CD4-positive, alpha-beta T cell treated with Interleukin-17A for 1 hour (primary cell): ENCODE measurements around the gene FZD2.
"Not testable (repeated sequence)": the region's sequence is repeated elsewhere in the genome, so short reads cannot be mapped to it uniquely, and the experiment has no call there.

Source experiments
- DNase-seq: peaks from one replicate; pipeline ENCODE4 v3.0.0-alpha.2; 2020

FZD2 gene

DNA sequence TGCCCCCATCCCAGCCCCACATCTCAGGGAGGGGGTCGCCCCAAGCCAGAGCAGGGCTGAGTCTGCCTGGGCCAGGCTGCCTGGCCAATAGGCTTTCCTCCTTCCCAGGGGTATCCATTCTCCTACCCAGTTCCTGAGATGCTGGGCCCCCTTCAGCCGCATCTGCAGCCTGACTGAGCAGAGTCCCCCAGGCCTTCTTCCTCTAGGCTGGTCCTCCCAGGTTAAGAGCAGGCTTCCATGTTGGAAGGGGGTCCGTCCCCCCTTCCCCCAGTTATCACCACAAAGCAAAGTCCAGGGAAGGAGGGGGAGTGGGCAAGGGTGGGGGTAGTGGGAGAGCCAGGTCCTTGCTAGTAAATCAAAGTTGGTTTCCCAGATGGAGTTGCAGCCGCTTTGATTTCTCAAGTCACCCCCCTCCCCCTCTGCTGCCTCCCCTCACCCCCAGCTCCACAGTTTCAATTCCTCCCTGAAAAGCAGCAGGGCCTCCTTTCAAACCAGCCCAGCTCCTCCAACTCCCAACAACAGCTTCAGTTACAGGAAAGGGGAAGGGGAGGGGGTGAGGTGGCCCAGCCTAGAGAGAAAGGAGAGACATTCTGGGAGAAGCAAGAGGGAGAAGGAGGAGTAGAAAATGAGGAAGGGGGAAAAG, 9.5 kb upstream of the FZD2 start:
- DNase-seq: no peak

DNA sequence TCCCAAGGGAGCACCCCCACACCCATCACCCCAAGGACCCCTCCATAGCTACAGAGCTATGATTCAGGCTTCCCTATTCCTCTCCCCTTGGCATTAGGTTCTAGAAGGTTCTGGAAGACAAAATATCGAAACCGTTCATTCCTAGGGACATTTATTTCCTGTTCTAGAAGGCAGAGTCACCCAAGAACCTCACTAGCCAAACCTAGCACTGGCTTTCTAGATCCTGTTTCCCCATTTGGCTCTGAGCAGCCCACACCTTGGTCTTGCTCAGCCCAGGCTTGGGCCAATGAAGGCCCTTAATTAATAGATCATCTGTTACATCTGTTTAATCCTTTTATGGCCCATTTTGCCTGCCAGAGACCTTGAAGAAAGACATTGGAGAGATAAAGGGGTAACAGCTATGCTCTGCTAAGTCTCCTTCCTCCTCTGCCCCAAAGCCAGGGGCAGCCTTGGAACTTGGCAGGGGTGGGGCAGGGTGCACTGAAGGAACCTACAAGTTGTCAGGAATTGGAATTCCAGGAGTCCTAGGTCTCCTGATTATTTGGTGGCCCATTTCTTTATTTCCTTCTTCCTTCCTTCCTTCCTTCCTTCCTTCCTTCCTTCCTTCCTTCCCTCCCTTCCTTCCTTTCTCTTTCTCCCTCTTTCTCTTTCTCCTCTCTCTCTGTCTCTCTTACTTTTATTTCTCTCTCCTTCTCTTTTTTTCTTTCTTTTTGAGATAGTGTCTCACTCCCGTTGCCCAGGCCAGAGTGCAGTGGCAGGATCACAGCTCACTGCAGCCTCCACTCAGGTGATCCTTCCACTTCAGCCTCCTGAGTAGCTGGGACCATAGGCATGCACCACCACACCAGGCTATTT, 8.7 kb upstream of the FZD2 start:
- no peak for DNase-seq

DNA sequence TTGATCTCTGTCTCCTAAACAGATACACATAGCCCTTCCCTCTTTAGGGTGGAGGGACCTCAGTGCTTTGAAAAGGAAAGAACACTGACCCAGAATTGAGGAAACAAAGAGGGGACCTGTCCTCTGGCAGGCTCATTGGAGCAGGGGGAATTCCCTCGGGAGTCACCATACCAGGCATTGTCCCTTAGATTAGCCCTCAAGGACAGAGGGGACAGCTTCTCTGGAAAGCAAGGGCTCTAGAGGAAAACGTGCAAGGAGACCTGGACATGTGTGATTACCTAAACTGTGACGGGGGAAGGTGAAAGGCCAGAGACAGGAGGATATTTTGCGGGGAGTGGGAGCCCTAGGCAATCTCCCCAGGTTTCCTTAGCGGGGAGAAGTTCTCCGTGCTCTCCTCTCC, 7.6 kb upstream of the FZD2 start:
- DNase-seq: no peak

DNA sequence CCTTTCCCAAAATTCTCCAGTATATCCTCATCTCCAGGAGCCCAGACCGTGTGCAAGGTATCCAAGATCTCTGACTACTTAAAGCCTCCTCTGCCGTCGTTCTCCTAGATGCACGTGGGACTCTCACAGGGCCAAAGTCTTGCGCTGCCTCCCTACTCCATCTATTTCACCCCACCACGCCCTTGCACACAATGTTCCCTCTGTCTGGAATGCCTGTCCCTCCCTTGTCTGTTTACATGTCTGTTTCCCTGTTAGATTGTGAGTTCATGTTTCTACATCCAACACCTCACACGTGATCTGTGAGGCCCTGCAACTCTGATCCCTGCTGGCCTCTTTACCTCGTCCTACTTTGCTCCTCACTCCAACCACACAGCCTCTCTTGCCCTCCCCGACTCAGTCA, 4.9 kb upstream of the FZD2 start:
- no peak for DNase-seq

DNA sequence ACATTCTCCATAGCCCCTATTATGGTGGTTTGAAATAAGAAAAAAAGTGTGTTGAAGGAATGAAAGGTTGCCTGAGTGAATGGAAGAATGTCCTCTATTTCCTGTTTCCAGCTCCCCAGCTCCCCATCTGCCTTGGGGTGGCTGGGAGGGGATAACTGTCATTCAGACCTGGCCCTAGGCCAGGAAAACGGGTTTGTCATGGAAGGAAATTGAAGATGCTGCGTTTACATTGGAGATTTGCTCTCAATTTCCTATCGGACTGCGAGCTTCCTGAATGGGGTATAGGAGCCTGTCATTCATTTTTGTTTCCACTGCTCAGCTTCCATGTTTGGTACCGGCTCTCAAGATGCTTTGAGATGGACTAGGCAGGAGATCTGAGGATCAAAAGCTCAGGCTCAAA, 2.2 kb upstream of the FZD2 start:
- no peak for DNase-seq

DNA sequence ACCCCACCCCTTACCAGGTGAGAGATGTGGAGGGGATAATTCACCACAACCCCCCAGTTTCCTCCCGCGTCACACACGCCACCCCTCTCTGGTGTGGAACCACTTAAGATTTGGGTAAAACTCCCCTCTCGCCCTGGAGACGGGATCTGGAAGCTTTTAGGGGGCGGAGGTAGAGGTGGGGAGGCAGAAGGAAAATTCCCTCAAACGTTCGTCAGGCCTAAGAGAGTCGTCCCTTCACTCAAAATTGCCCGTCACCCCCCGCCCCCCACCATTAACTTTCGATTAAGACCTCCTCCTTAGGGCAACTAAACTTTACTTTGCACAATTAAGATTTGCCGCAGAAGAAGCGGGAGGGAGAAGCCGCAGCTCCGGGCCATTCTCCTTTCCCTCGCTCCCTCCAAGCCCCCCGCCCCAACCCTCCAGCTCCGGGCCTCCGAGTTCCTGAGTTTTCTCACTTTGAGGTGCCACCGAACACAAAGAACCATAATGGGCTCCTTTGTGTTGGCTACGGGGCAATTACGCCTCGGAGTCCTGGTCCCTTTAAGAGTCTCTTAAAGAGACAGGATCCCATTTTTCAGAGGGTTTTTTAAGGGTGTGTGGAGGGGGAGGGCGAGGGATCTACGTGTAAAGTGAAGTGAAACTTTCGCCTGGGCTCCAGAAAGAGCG, 985 bp upstream of the FZD2 start:
- peak; percentile 41 for DNase-seq

DNA sequence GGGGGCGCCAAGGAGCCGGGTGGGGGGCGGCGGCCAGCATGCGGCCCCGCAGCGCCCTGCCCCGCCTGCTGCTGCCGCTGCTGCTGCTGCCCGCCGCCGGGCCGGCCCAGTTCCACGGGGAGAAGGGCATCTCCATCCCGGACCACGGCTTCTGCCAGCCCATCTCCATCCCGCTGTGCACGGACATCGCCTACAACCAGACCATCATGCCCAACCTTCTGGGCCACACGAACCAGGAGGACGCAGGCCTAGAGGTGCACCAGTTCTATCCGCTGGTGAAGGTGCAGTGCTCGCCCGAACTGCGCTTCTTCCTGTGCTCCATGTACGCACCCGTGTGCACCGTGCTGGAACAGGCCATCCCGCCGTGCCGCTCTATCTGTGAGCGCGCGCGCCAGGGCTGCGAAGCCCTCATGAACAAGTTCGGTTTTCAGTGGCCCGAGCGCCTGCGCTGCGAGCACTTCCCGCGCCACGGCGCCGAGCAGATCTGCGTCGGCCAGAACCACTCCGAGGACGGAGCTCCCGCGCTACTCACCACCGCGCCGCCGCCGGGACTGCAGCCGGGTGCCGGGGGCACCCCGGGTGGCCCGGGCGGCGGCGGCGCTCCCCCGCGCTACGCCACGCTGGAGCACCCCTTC, 484 bp downstream of the FZD2 start:
- no peak for DNase-seq

DNA sequence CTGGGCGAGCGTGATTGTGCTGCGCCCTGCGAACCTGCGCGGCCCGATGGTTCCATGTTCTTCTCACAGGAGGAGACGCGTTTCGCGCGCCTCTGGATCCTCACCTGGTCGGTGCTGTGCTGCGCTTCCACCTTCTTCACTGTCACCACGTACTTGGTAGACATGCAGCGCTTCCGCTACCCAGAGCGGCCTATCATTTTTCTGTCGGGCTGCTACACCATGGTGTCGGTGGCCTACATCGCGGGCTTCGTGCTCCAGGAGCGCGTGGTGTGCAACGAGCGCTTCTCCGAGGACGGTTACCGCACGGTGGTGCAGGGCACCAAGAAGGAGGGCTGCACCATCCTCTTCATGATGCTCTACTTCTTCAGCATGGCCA, 1.0 kb downstream of the FZD2 start:
- DNase-seq: no peak

DNA sequence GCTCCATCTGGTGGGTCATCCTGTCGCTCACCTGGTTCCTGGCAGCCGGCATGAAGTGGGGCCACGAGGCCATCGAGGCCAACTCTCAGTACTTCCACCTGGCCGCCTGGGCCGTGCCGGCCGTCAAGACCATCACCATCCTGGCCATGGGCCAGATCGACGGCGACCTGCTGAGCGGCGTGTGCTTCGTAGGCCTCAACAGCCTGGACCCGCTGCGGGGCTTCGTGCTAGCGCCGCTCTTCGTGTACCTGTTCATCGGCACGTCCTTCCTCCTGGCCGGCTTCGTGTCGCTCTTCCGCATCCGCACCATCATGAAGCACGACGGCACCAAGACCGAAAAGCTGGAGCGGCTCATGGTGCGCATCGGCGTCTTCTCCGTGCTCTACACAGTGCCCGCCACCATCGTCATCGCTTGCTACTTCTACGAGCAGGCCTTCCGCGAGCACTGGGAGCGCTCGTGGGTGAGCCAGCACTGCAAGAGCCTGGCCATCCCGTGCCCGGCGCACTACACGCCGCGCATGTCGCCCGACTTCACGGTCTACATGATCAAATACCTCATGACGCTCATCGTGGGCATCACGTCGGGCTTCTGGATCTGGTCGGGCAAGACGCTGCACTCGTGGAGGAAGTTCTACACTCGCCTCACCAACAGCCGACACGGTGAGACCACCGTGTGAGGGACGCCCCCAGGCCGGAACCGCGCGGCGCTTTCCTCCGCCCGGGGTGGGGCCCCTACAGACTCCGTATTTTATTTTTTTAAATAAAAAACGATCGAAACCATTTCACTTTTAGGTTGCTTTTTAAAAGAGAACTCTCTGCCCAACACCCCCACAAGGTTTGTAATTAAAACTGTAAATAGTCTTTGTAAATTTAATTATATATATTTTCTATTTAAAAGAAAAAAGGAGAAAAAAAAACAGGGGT, 1.7 kb downstream of the FZD2 start:
- DNase-seq: no peak

DNA sequence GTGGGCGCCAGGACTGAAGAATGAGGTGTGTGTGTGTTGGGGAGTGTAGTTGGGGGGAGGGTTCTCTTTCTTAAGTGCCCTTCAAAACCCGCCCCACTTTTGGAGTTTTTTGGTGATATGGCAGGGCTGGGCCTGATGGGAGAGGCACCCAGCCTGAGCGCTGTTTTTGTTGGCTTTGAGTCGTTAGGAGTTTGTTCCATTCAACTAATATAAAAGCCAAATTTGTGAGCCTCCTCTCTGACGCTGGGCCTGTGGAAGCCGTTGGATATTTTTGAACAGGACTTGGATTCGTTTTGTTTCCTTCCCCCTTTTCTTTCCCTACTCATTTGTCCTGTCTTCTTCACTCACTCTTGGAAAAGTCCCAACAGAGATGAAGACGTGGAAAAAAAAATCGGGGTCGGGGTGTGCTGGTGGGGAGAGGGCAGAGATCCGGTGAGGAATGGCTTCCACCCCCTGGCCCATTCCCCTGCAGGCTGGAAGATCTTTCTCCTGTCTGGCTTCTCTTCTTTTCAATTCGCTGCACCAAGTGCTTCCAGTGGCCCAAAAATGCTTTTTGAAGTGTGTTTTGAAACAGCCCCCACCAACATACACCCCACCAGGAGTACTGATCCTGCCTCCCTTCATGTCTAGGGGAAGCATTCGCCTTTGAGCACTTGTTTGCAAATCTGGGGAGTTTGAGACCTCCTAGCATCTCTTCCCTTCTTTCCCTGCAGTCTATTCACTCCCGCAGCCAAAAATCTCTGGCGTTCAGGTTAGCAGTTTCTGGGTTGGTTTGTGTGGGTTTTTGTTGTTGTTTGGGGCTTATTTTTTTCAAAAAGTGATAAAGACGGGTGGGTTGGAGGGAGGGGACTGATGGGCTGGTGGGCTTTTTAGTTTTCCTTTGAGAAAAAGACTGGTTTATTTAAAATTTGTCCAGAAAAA, 2.6 kb downstream of the FZD2 start:
- no peak for DNase-seq

DNA sequence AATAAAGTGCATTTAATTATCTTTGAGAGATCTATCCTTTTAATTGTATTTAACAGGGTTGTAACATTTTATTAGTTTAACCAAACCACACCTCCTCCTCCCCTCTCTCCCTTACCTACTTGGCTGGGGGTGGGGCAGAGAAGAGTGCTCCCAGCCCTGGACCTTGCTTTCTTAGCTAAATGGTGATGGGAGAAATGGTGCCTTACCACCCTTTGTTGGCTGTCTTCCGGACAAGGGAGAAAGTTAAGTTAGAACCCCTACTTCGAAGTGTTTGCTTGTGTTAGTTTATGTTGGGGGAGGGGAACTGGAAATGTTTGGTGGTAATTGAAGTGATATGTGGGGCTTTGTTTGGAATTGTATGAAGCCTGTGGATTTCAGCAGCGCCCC, 3.9 kb downstream of the FZD2 start:
- no peak for DNase-seq

DNA sequence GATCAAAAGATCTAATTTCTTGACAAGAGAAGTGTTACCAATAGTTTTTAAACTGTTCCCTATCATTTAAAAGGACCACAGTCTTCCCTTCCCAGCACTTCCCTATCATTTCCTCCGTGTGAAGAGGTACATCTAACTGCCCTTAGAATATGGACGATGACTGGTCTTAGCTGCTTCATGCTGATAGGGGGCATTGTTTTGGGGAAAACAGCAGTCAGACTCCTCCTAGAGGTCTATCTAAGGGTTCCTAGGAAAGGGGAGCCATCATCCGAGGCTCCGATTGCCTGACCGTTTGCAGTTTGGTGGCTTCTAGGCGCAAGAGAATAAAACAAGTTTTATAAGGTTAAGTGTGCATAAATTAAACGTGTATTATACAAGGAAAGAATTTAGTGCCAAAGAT, 7.1 kb downstream of the FZD2 start:
- DNase-seq: no peak

DNA sequence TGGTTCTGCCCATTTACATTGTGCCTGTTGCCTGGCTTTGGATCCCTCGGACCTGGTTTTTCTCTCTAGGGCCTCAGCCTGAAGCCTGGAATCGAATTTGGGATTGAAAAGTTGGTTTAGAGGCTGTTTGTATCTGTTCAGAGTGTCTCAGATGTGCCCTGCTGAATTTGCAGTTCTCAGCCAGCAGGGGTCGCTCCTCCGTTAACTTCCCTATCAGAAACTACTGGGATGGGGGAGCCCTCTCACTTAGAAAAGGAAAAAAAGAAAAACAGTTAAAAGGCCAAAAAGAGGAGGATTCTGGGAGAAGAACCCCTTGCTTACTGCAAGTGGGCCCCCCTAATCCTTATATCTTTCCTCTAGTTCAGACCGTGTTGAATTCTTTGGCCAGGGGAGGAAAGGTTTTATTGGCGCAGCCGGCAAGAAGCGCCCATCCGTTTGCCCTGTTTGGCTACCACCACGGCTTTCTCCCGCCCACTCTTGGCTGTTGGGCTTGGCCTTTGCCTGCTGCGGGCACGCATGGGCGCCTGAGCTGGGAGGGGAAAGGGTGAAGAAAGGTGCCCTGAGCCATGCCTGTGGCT, 8.7 kb downstream of the FZD2 start:
- DNase-seq: no peak

DNA sequence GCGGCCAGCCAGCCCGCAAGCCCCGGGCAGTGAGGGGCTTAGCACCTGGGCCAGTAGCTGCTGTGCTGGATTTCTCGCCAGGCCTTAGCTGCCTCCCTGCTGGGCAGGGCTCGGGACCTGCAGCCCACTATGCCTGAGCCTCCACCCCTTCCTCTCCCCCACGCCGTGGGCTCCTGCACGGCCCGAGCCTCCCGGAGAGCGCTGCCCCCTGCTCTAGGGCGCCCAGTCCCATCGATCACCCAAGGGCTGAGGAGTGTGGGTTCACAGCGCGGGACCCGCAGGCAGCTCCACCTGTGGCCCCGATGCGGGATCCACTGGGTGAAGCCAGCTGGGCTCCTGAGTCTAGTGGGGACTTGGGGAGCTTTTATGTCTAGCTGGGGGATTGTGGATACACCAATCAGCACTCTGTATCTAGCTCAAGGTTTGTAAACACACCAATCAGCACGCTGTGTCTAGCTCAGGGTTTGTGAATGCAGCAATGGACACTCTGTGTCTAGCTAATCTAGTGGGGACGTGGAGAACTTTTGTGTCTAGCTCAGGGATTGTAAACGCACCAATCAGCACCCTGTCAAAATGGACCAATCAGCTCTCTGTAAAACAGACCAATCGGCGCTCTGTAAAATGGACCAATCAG, 11.1 kb downstream of the FZD2 start:
- not testable (repeated sequence) for DNase-seq

DNA sequence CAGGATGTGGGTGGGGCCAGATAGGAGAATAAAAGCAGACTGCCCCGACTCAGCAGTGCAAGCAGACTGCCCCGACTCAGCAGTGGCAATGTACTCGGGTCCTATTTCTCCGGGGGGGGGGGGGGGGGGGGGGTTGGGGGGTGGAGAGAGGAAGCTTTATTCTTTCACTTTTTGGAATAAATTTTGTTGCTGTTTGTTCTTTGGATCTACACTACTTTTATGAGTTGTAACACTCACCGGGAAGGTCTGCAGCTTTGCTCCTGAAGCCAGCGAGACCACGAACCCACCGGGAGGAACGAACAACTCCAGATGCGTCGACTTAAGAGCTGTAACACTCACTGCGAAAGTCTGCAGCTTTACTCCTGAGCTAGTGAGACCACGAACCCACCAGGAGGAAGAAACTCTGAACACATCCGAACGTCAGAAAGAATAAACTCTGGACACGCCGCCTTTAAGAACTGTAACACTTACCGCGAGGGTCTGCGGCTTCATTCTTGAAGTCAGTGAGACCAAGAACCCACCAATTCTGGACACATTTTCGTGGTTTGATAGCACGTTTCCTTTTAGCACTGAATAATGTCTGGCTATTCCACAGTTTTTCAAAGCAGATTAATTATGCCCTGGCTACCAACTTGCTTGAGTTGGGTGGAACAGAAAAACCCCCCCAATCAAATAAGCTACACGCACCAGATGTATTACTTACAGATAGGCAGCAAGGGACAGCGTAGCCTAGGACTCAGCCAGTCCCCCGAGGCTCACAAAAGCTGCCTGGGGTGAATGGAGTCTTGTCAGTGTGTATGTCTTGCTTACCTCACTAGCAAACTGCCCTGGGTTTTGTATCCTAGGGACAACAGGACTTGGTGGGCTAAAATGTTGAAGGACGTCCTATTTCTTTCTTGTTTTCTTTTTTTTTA, 11.9 kb downstream of the FZD2 start:
- no peak for DNase-seq

DNA sequence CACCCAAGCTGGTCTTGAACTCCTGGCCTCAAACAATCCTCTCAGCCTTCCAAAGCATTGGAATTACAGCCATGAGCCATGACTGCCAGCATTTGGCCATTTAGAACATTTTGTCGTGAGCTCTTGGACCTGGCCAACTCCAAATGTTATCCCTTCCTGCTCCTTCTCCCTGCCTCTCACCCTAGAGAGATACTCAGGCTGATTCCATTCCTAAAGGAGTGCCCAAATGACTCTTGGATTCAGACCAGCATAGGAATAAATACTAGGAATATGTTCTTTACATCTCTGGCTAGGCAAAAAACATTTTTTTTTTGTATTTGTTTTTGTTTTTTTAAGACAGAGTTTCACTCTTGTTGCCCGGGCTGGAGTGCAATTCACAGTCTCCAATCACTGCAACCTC, 15.5 kb downstream of the FZD2 start:
- DNase-seq: no peak

DNA sequence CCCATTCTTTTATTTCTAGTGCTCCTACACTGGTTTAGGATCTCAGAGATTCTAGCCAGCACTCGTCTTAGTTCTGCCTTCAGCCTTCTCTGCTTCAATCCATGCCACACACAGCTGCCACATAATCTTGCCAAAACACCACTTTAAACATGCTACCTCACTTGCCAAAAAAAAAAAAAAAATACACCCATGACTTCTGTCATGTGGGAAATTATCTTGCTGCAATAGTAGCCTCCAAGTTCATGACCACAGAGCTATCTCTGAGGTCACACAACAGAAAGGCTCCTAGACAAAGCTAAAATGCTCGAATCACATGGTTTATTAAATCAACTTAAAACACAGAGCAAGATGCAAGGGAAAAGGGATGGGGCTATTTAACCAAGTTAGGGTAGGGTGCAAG, 18.1 kb downstream of the FZD2 start:
- no peak for DNase-seq

DNA sequence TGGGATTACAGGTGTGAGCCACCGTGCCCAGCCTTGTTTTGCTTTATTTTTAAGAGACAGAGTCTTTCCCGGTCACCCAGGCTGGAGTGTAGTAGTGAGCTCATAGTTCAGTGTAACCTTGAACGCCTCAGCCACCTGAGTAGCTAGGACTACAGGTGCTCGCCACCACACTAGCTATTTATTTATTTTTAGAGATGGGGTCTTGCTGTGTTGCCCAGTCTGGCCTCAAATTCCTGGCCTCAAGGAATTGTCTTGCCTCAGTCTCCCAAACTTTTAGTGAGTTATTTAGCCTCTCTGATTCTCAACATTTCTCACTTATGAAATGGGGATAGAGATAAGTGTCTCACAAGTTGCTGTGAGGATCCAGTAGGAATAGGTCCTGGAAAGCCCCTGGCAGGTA, 21.7 kb downstream of the FZD2 start:
- DNase-seq: no peak

DNA sequence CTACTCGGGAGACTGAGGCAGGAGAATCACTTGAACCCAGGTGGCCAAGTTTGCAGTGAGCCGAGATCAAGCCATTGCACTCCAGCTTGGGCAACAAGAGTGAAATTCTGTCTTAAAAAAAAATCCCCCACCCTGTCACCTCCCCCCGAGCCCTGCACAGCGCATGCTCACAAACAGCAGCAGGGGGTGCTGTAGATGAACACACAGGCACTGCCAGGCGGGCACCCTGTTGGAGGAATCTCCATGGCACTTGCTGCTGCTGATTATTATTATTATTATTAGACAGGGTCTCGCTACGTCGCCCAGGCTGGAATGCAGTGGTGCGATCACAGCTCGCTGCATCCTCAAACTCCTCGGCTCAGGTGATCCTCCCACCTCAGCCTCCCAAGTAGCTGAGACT, 24.6 kb downstream of the FZD2 start:
- no peak for DNase-seq

DNA sequence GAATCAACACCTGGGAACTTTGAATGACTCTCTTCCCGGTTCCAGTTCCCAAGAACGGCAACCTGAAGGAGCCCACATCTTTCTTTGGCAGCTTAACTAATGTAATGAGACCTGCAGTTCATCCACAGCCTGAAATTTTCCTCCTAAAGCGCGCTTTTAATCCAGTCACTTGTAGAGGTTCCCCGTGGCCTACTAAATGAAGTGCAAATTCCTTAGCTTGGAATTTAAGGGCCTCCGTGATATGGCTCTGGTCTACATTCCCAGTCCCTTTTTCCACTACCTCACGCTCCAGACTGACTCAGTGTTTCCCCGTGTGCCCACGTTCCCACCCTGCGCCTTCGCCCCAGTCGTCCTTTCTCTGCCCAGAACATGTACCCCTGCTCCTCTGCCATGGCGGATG, 27.2 kb downstream of the FZD2 start:
- DNase-seq: no peak
